ENCODE data around the gene ATG7.
A peak's percentile ranks its signal among the peaks of the same experiment; 100 is the strongest.
"Not testable (repeated sequence)": the region's sequence is repeated elsewhere in the genome, so short reads cannot be mapped to it uniquely, and the experiment has no call there.

ATG7 gene

GRCh38 chr3:11477407-11477911 lies 205.3 kb downstream of the ATG7 start:
- no peaks in the 10 kb centered on the region; the same call in 1 of the 2 replicates for H3K9me3 ChIP-seq
- peaks cover 13% of the 10 kb centered on the region for H3K4me1 ChIP-seq
- no peak overlapping the region for H3K4me3 ChIP-seq
- no peaks in the 10 kb centered on the region for H3K36me3 ChIP-seq (replicated peaks)
- in situ Hi-C loops (cut with MboI; ENCODE audit: low sequenced_read_pairs): no loop called here
- H3K27me3 ChIP-seq (ENCODE audit: low read depth): no peaks in the 10 kb centered on the region
- DNase-seq (ENCODE audit: low spot score in 2 of 2): no peak

- Histone ChIP-seq H3K4me3 (no peak overlapping the region), H3K9me3 (no peaks in the 10 kb centered on the region; the same call in 1 of the 2 replicates), H3K36me3 (replicated peaks) (no peaks in the 10 kb centered on the region), H3K27me3 (ENCODE audit: low read depth) (no peaks in the 10 kb centered on the region), H3K4me1 (peaks cover 13% of the 10 kb centered on the region)
- no peak for DNase-seq (ENCODE audit: low spot score in 2 of 2)
- in situ Hi-C loops (cut with MboI; ENCODE audit: low sequenced_read_pairs): no loop called here
These were observed 206.0 kb downstream of the ATG7 start for GRCh38 chr3:11478167-11478566.

GRCh38 chr3:11479221-11479620 lies 207.0 kb downstream of the ATG7 start:
- H3K36me3 ChIP-seq (replicated peaks): no peaks in the 10 kb centered on the region
- no peak for DNase-seq (ENCODE audit: low spot score in 2 of 2)
- no peak overlapping the region for H3K4me3 ChIP-seq
- no peaks in the 10 kb centered on the region for H3K27me3 ChIP-seq (ENCODE audit: low read depth)
- H3K4me1 ChIP-seq: peaks cover 13% of the 10 kb centered on the region
- in situ Hi-C loops (cut with MboI; ENCODE audit: low sequenced_read_pairs): no loop called here
- no peaks in the 10 kb centered on the region; the same call in 1 of the 2 replicates for H3K9me3 ChIP-seq

- Histone ChIP-seq H3K27me3 (ENCODE audit: low read depth) (no peaks in the 10 kb centered on the region), H3K4me1 (peaks cover 13% of the 10 kb centered on the region), H3K9me3 (no peaks in the 10 kb centered on the region; the same call in 1 of the 2 replicates), H3K36me3 (replicated peaks) (no peaks in the 10 kb centered on the region), H3K4me3 (no peak overlapping the region)
- in situ Hi-C loops (cut with MboI; ENCODE audit: low sequenced_read_pairs): no loop called here
- peak; percentile 41 to 46 for DNase-seq (ENCODE audit: low spot score in 2 of 2)
These were observed 208.6 kb downstream of the ATG7 start for GRCh38 chr3:11480663-11481298.

GRCh38 chr3:11481556-11481955 lies 209.4 kb downstream of the ATG7 start:
- peaks cover 13% of the 10 kb centered on the region for H3K4me1 ChIP-seq
- in situ Hi-C loops (cut with MboI; ENCODE audit: low sequenced_read_pairs): no loop called here
- H3K27me3 ChIP-seq (ENCODE audit: low read depth): no peaks in the 10 kb centered on the region
- no peak overlapping the region for H3K4me3 ChIP-seq
- DNase-seq (ENCODE audit: low spot score in 2 of 2): no peak
- no peaks in the 10 kb centered on the region; the same call in 1 of the 2 replicates for H3K9me3 ChIP-seq
- no peaks in the 10 kb centered on the region for H3K36me3 ChIP-seq (replicated peaks)

GRCh38 chr3:11482021-11482420 lies 209.8 kb downstream of the ATG7 start:
- in situ Hi-C loops (cut with MboI; ENCODE audit: low sequenced_read_pairs): no loop called here
- no peak overlapping the region for H3K4me3 ChIP-seq
- no peaks in the 10 kb centered on the region for H3K9me3 ChIP-seq
- H3K4me1 ChIP-seq: peaks cover 9% of the 10 kb centered on the region
- no peak for DNase-seq (ENCODE audit: low spot score in 2 of 2)
- no peaks in the 10 kb centered on the region for H3K27me3 ChIP-seq (ENCODE audit: low read depth)
- H3K36me3 ChIP-seq (replicated peaks): no peaks in the 10 kb centered on the region

- H3K36me3 ChIP-seq (replicated peaks); DNase-seq (ENCODE audit: low spot score in 2 of 2); H3K4me3 ChIP-seq; in situ Hi-C loops (cut with MboI; ENCODE audit: low sequenced_read_pairs); H3K9me3 ChIP-seq; H3K4me1 ChIP-seq; H3K27me3 ChIP-seq (ENCODE audit: low read depth): not testable (repeated sequence)
These were observed 216.2 kb downstream of the ATG7 start for GRCh38 chr3:11488356-11488755.

GRCh38 chr3:11494131-11494916 lies 222.1 kb downstream of the ATG7 start:
- Histone ChIP-seq H3K4me1 (no peaks in the 10 kb centered on the region), H3K36me3 (replicated peaks) (no peaks in the 10 kb centered on the region), H3K9me3 (no peaks in the 10 kb centered on the region), H3K4me3 (no peak overlapping the region), H3K27me3 (ENCODE audit: low read depth) (no peaks in the 10 kb centered on the region)
- in situ Hi-C loops (cut with MboI; ENCODE audit: low sequenced_read_pairs): no loop called here
- no peak for DNase-seq (ENCODE audit: low spot score in 2 of 2)

- no peaks in the 10 kb centered on the region for H3K9me3 ChIP-seq
- H3K4me3 ChIP-seq: no peak overlapping the region
- H3K27me3 ChIP-seq (ENCODE audit: low read depth): no peaks in the 10 kb centered on the region
- H3K4me1 ChIP-seq: no peaks in the 10 kb centered on the region
- in situ Hi-C loops (cut with MboI; ENCODE audit: low sequenced_read_pairs): no loop called here
- H3K36me3 ChIP-seq (replicated peaks): no peaks in the 10 kb centered on the region
- no peak for DNase-seq (ENCODE audit: low spot score in 2 of 2)
These were observed 223.9 kb downstream of the ATG7 start for GRCh38 chr3:11495948-11496557.

- in situ Hi-C loops (cut with MboI; ENCODE audit: low sequenced_read_pairs): no loop called here
- DNase-seq (ENCODE audit: low spot score in 2 of 2): no peak
These were observed 226.0 kb downstream of the ATG7 start for GRCh38 chr3:11498177-11498576.

GRCh38 chr3:11498646-11499045 lies 226.4 kb downstream of the ATG7 start:
- H3K36me3 ChIP-seq (replicated peaks): no peaks in the 10 kb centered on the region
- in situ Hi-C loops (cut with MboI; ENCODE audit: low sequenced_read_pairs): no loop called here
- no peak for DNase-seq (ENCODE audit: low spot score in 2 of 2)

More at GRCh38 chr3:11498177-11498576, 226.0 kb downstream of the ATG7 start:
- H3K27me3 ChIP-seq (ENCODE audit: low read depth): no peaks in the 10 kb centered on the region
- H3K36me3 ChIP-seq (replicated peaks): no peaks in the 10 kb centered on the region
- no peaks in the 10 kb centered on the region for H3K4me1 ChIP-seq
- no peak overlapping the region for H3K4me3 ChIP-seq
- H3K9me3 ChIP-seq: no peaks in the 10 kb centered on the region

GRCh38 chr3:11499144-11499543 lies 226.9 kb downstream of the ATG7 start:
- in situ Hi-C loops (cut with MboI; ENCODE audit: low sequenced_read_pairs): no loop called here
- no peaks in the 10 kb centered on the region for H3K9me3 ChIP-seq
- no peaks in the 10 kb centered on the region for H3K27me3 ChIP-seq (ENCODE audit: low read depth)
- H3K4me3 ChIP-seq: no peak overlapping the region
- DNase-seq (ENCODE audit: low spot score in 2 of 2): no peak
- H3K36me3 ChIP-seq (replicated peaks): no peaks in the 10 kb centered on the region
- no peaks in the 10 kb centered on the region for H3K4me1 ChIP-seq

More at GRCh38 chr3:11498646-11499045, 226.4 kb downstream of the ATG7 start:
- no peaks in the 10 kb centered on the region for H3K9me3 ChIP-seq
- H3K27me3 ChIP-seq (ENCODE audit: low read depth): no peaks in the 10 kb centered on the region
- no peaks in the 10 kb centered on the region for H3K4me1 ChIP-seq
- H3K4me3 ChIP-seq: no peak overlapping the region

GRCh38 chr3:11502413-11502812 lies 230.2 kb downstream of the ATG7 start:
- H3K27me3 ChIP-seq (ENCODE audit: low read depth); H3K4me3 ChIP-seq; in situ Hi-C loops (cut with MboI; ENCODE audit: low sequenced_read_pairs); H3K4me1 ChIP-seq; DNase-seq (ENCODE audit: low spot score in 2 of 2); H3K36me3 ChIP-seq (replicated peaks); H3K9me3 ChIP-seq: not testable (repeated sequence)

GRCh38 chr3:11507719-11508118 lies 235.5 kb downstream of the ATG7 start:
- no peak overlapping the region for H3K4me3 ChIP-seq
- no peaks in the 10 kb centered on the region for H3K36me3 ChIP-seq (replicated peaks)
- no peak for DNase-seq (ENCODE audit: low spot score in 2 of 2)
- in situ Hi-C loops (cut with MboI; ENCODE audit: low sequenced_read_pairs): no loop called here
- peaks cover 13% of the 10 kb centered on the region for H3K4me1 ChIP-seq
- no peaks in the 10 kb centered on the region for H3K9me3 ChIP-seq
- H3K27me3 ChIP-seq (ENCODE audit: low read depth): no peaks in the 10 kb centered on the region
